Vagina (tissue), 2 donors: ENCODE measurements around the gene RSBN1.

Source experiments
- POLR2A ChIP-seq, 2 donors: fragments of 450-650 bp; IDR thresholded peaks; one replicate each; pipeline ENCODE4 v1.6.1; 2017; ENCODE audit warnings: antibody characterized with exemption in 2 of 2, mild to moderate bottlenecking in 2 of 2, moderate library complexity in 2 of 2
- TF ChIP-seq, protein P1 (sequence below), 3 experiments: fragments of 450-650 bp in 2 of 3; fragments of 200-600 bp in 1 of 3; sonication (generic) in 1 of 3; IDR thresholded peaks; one replicate each; pipeline ENCODE4 v1.5.1; 2017 to 2019; ENCODE audit warnings: antibody characterized with exemption in 3 of 3, mild to moderate bottlenecking in 2 of 3, moderate library complexity in 2 of 3

- TF ChIP-seq, protein P1, sequence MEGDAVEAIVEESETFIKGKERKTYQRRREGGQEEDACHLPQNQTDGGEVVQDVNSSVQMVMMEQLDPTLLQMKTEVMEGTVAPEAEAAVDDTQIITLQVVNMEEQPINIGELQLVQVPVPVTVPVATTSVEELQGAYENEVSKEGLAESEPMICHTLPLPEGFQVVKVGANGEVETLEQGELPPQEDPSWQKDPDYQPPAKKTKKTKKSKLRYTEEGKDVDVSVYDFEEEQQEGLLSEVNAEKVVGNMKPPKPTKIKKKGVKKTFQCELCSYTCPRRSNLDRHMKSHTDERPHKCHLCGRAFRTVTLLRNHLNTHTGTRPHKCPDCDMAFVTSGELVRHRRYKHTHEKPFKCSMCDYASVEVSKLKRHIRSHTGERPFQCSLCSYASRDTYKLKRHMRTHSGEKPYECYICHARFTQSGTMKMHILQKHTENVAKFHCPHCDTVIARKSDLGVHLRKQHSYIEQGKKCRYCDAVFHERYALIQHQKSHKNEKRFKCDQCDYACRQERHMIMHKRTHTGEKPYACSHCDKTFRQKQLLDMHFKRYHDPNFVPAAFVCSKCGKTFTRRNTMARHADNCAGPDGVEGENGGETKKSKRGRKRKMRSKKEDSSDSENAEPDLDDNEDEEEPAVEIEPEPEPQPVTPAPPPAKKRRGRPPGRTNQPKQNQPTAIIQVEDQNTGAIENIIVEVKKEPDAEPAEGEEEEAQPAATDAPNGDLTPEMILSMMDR (IDR thresholded peaks at IDR 0.05), result no peak
- no peak for TF ChIP-seq POLR2A (IDR thresholded peaks at IDR 0.05)
These were observed 34.2 kb upstream of the RSBN1 start for GRCh38 chr1:113846391-113847035.
